WTC11 (cell line): ENCODE data around the gene GSG1L2. TPM values are rescaled to one million over a fixed set of nuclear protein-coding genes. Genes with fewer than 3 reads are reported as not detected.

Source experiments
- ATAC-seq: fragments of 200-7000 bp; cut with Tn5 transposase; 2 replicates; pipeline ENCODE4 v1.10.0; 2021; ENCODE audit warnings: mild to moderate bottlenecking, moderate library complexity
- CTCF ChIA-PET: fragments of 300-600 bp; sonication (Branson Sonifier 250); formaldehyde crosslinking; loops from one replicate; lab custom pipeline; 2021; ENCODE audit warnings: antibody characterized with exemption; lab: Charles Lee
- POLR2A ChIA-PET: fragments of 350-600 bp; sonication (Branson Sonifier 250); formaldehyde crosslinking; loops from one replicate; lab custom pipeline; 2021; ENCODE audit warnings: antibody characterized with exemption; lab: Charles Lee
- DNase-seq: peaks from one replicate; pipeline ENCODE4 v3.0.0; 2021; ENCODE audit warnings: low spot score
- H3K27ac Mint-ChIP-seq: 2 replicates; pipeline ENCODE4 v1.8.0; 2021; ENCODE audit warnings: mixed read lengths
- H3K27me3 Mint-ChIP-seq: 2 replicates; pipeline ENCODE4 v1.8.0; 2021; ENCODE audit warnings: low read depth, mild to moderate bottlenecking, moderate library complexity, mixed read lengths
- H3K36me3 Mint-ChIP-seq: 2 replicates; pipeline ENCODE4 v1.8.0; 2021; ENCODE audit warnings: mixed read lengths
- H3K4me1 Mint-ChIP-seq: 2 replicates; pipeline ENCODE4 v1.8.0; 2022; ENCODE audit warnings: mixed read lengths
- H3K4me3 Mint-ChIP-seq: 2 replicates; pipeline ENCODE4 v1.8.0; 2021; ENCODE audit warnings: mild to moderate bottlenecking, moderate library complexity, mixed read lengths
- H3K9me3 Mint-ChIP-seq: 2 replicates; pipeline ENCODE4 v1.8.0; 2021; ENCODE audit warnings: mixed read lengths
- ATF1 ChIP-seq: sonication (generic); formaldehyde crosslinking; IDR thresholded peaks from 2 replicates; pipeline ENCODE4 v1.8.1; 2023; ENCODE audit warnings: mild to moderate bottlenecking, moderate library complexity, missing genetic modification reagents
- GRHL2 ChIP-seq: fragments of 250-450 bp; sonication (Bioruptor Pico); IDR thresholded peaks from 2 replicates; pipeline ENCODE4 v1.8.0; 2022; ENCODE audit warnings: mild to moderate bottlenecking, moderate library complexity; ENCODE audit not compliant: insufficient replicate concordance, severe bottlenecking
- KAT7 ChIP-seq: sonication (generic); formaldehyde crosslinking; IDR thresholded peaks from 2 replicates; pipeline ENCODE4 v1.8.1; 2023; ENCODE audit warnings: missing genetic modification reagents, mild to moderate bottlenecking, borderline replicate concordance
- NFYB ChIP-seq: sonication (generic); formaldehyde crosslinking; conservative IDR thresholded peaks from 2 replicates; pipeline ENCODE4 v1.8.0; 2022; ENCODE audit warnings: low read depth, missing genetic modification reagents
- NR3C1 ChIP-seq: sonication (generic); formaldehyde crosslinking; conservative IDR thresholded peaks from 2 replicates; pipeline ENCODE4 v1.8.1; 2023; ENCODE audit warnings: low read depth, mild to moderate bottlenecking, missing genetic modification reagents
- SP1 ChIP-seq: sonication (generic); formaldehyde crosslinking; conservative IDR thresholded peaks from 2 replicates; pipeline ENCODE4 v1.8.1; 2022; ENCODE audit warnings: missing genetic modification reagents
- ZNF121 ChIP-seq: sonication (generic); formaldehyde crosslinking; IDR thresholded peaks from 2 replicates; pipeline ENCODE4 v1.8.0; 2023; ENCODE audit warnings: missing genetic modification reagents
- ZNF219 ChIP-seq: sonication (generic); formaldehyde crosslinking; IDR thresholded peaks from 2 replicates; pipeline ENCODE4 v1.8.0; 2023; ENCODE audit warnings: missing genetic modification reagents, mild to moderate bottlenecking, borderline replicate concordance
- total RNA-seq: library from RNA; stranded (reverse); gene quantifications from 3 replicates; pipeline ENCODE4 v1.2.3, GENCODE V29; 2021
- TF ChIP-seq, protein P1 (sequence below): fragments of 250-450 bp; sonication (Bioruptor Pico); IDR thresholded peaks from 2 replicates; pipeline ENCODE4 v1.9.0; 2021; ENCODE audit warnings: mild to moderate bottlenecking
- TF ChIP-seq, protein P2 (sequence below): sonication (generic); formaldehyde crosslinking; IDR thresholded peaks from 2 replicates; pipeline ENCODE4 v1.8.0; 2023; ENCODE audit warnings: missing genetic modification reagents, mild to moderate bottlenecking, borderline replicate concordance
- TF ChIP-seq, protein P3 (sequence below): fragments of 250-450 bp; sonication (Bioruptor Pico); IDR thresholded peaks from 2 replicates; pipeline ENCODE4 v1.9.0; 2021; ENCODE audit warnings: mild to moderate bottlenecking
- TF ChIP-seq, protein P4 (sequence below): sonication (generic); formaldehyde crosslinking; IDR thresholded peaks from 2 replicates; pipeline ENCODE4 v1.8.1; 2022; ENCODE audit warnings: mild to moderate bottlenecking, missing genetic modification reagents, moderate library complexity, borderline replicate concordance
- TF ChIP-seq, protein P5 (sequence below): sonication (generic); formaldehyde crosslinking; IDR thresholded peaks from 2 replicates; pipeline ENCODE4 v1.8.1; 2022; ENCODE audit warnings: missing genetic modification reagents, borderline replicate concordance
- TF ChIP-seq, protein P6 (sequence below): sonication (generic); formaldehyde crosslinking; IDR thresholded peaks from 2 replicates; pipeline ENCODE4 v1.8.0; 2022; ENCODE audit warnings: mild to moderate bottlenecking, missing genetic modification reagents

GSG1L2 gene
- total RNA-seq, 1 experiment from 2014 or later = not detected

- CTCF ChIA-PET = no interaction called here
- Mint-ChIP-seq H3K36me3 (no peaks in the 10 kb centered on the region), H3K4me1 (no peaks in the 10 kb centered on the region), H3K27me3 (no peaks in the 10 kb centered on the region; the same call in 1 of the 2 replicates), H3K4me3 (no peak overlapping the region)
- ATAC-seq (no peak), DNase-seq (no peak)
- TF ChIP-seq, protein P1, sequence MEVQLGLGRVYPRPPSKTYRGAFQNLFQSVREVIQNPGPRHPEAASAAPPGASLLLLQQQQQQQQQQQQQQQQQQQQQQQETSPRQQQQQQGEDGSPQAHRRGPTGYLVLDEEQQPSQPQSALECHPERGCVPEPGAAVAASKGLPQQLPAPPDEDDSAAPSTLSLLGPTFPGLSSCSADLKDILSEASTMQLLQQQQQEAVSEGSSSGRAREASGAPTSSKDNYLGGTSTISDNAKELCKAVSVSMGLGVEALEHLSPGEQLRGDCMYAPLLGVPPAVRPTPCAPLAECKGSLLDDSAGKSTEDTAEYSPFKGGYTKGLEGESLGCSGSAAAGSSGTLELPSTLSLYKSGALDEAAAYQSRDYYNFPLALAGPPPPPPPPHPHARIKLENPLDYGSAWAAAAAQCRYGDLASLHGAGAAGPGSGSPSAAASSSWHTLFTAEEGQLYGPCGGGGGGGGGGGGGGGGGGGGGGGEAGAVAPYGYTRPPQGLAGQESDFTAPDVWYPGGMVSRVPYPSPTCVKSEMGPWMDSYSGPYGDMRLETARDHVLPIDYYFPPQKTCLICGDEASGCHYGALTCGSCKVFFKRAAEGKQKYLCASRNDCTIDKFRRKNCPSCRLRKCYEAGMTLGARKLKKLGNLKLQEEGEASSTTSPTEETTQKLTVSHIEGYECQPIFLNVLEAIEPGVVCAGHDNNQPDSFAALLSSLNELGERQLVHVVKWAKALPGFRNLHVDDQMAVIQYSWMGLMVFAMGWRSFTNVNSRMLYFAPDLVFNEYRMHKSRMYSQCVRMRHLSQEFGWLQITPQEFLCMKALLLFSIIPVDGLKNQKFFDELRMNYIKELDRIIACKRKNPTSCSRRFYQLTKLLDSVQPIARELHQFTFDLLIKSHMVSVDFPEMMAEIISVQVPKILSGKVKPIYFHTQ (CRISPR knock-in tag) = no peak
- TF ChIP-seq GRHL2 (no peak), ZNF219 (CRISPR knock-in tag) (no peak), ATF1 (CRISPR knock-in tag) (no peak), NFYB (CRISPR knock-in tag) (no peak), SP1 (CRISPR knock-in tag) (no peak), NR3C1 (CRISPR knock-in tag) (no peak), ZNF121 (CRISPR knock-in tag) (no peak), KAT7 (no peak)
- TF ChIP-seq, protein P2, sequence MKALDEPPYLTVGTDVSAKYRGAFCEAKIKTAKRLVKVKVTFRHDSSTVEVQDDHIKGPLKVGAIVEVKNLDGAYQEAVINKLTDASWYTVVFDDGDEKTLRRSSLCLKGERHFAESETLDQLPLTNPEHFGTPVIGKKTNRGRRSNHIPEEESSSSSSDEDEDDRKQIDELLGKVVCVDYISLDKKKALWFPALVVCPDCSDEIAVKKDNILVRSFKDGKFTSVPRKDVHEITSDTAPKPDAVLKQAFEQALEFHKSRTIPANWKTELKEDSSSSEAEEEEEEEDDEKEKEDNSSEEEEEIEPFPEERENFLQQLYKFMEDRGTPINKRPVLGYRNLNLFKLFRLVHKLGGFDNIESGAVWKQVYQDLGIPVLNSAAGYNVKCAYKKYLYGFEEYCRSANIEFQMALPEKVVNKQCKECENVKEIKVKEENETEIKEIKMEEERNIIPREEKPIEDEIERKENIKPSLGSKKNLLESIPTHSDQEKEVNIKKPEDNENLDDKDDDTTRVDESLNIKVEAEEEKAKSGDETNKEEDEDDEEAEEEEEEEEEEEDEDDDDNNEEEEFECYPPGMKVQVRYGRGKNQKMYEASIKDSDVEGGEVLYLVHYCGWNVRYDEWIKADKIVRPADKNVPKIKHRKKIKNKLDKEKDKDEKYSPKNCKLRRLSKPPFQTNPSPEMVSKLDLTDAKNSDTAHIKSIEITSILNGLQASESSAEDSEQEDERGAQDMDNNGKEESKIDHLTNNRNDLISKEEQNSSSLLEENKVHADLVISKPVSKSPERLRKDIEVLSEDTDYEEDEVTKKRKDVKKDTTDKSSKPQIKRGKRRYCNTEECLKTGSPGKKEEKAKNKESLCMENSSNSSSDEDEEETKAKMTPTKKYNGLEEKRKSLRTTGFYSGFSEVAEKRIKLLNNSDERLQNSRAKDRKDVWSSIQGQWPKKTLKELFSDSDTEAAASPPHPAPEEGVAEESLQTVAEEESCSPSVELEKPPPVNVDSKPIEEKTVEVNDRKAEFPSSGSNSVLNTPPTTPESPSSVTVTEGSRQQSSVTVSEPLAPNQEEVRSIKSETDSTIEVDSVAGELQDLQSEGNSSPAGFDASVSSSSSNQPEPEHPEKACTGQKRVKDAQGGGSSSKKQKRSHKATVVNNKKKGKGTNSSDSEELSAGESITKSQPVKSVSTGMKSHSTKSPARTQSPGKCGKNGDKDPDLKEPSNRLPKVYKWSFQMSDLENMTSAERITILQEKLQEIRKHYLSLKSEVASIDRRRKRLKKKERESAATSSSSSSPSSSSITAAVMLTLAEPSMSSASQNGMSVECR = no peak
- TF ChIP-seq, protein P3, sequence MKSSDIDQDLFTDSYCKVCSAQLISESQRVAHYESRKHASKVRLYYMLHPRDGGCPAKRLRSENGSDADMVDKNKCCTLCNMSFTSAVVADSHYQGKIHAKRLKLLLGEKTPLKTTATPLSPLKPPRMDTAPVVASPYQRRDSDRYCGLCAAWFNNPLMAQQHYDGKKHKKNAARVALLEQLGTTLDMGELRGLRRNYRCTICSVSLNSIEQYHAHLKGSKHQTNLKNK = no peak
- TF ChIP-seq, protein P4, sequence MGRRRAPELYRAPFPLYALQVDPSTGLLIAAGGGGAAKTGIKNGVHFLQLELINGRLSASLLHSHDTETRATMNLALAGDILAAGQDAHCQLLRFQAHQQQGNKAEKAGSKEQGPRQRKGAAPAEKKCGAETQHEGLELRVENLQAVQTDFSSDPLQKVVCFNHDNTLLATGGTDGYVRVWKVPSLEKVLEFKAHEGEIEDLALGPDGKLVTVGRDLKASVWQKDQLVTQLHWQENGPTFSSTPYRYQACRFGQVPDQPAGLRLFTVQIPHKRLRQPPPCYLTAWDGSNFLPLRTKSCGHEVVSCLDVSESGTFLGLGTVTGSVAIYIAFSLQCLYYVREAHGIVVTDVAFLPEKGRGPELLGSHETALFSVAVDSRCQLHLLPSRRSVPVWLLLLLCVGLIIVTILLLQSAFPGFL (CRISPR knock-in tag) = no peak
- TF ChIP-seq, protein P5, sequence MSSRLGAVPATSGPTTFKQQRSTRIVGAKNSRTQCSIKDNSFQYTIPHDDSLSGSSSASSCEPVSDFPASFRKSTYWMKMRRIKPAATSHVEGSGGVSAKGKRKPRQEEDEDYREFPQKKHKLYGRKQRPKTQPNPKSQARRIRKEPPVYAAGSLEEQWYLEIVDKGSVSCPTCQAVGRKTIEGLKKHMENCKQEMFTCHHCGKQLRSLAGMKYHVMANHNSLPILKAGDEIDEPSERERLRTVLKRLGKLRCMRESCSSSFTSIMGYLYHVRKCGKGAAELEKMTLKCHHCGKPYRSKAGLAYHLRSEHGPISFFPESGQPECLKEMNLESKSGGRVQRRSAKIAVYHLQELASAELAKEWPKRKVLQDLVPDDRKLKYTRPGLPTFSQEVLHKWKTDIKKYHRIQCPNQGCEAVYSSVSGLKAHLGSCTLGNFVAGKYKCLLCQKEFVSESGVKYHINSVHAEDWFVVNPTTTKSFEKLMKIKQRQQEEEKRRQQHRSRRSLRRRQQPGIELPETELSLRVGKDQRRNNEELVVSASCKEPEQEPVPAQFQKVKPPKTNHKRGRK = no peak
- TF ChIP-seq, protein P6, sequence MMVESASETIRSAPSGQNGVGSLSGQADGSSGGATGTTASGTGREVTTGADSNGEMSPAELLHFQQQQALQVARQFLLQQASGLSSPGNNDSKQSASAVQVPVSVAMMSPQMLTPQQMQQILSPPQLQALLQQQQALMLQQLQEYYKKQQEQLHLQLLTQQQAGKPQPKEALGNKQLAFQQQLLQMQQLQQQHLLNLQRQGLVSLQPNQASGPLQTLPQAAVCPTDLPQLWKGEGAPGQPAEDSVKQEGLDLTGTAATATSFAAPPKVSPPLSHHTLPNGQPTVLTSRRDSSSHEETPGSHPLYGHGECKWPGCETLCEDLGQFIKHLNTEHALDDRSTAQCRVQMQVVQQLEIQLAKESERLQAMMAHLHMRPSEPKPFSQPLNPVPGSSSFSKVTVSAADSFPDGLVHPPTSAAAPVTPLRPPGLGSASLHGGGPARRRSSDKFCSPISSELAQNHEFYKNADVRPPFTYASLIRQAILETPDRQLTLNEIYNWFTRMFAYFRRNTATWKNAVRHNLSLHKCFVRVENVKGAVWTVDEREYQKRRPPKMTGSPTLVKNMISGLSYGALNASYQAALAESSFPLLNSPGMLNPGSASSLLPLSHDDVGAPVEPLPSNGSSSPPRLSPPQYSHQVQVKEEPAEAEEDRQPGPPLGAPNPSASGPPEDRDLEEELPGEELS (CRISPR knock-in tag) = no peak
- TF ChIP-seq, all 79 proteins: peak for 0
- H3K27ac Mint-ChIP-seq = no peak overlapping the region
- peaks cover 4% of the 10 kb centered on the region for H3K9me3 Mint-ChIP-seq
- POLR2A ChIA-PET = no interaction called here
Measured at GRCh38 chr17:9818760-9819159, 3.1 kb downstream of the GSG1L2 start.
